NCI-H2029 treated with DMSO at 0.1 percent for 48 hours (cell line): ENCODE results near the gene IKZF5.
A peak's percentile ranks its signal among the peaks of the same experiment; 100 is the strongest.

Experiments
- DNase-seq: peaks from one replicate; lab custom pipeline; 2025; lab: John Stamatoyannopoulos, UW

IKZF5 gene

GRCh38 chr10:123014772-123015171, 6.2 kb upstream of the IKZF5 start:
- DNase-seq: no peak

- DNase-seq: no peak
Measured at GRCh38 chr10:123013456-123014419, 5.1 kb upstream of the IKZF5 start.

- DNase-seq: no peak
Measured at GRCh38 chr10:123011987-123012386, 3.4 kb upstream of the IKZF5 start.

- no peak for DNase-seq
Measured at GRCh38 chr10:123009105-123009820, 668 bp upstream of the IKZF5 start.

- DNase-seq: no peak
Measured at GRCh38 chr10:123007558-123008354, 839 bp downstream of the IKZF5 start.

GRCh38 chr10:123004298-123004697, 4.3 kb downstream of the IKZF5 start:
- no peak for DNase-seq

GRCh38 chr10:123001370-123001769, 7.2 kb downstream of the IKZF5 start:
- DNase-seq: no peak

- DNase-seq: no peak
Measured at GRCh38 chr10:123000155-123000554, 8.4 kb downstream of the IKZF5 start.

GRCh38 chr10:122999347-122999746, 9.2 kb downstream of the IKZF5 start:
- DNase-seq: peak; percentile 55

- no peak for DNase-seq
Measured at GRCh38 chr10:122998934-122999333, 9.7 kb downstream of the IKZF5 start.

- DNase-seq: no peak
Measured at GRCh38 chr10:122998360-122998917, 10.2 kb downstream of the IKZF5 start.

GRCh38 chr10:122997864-122998263, 10.7 kb downstream of the IKZF5 start:
- no peak for DNase-seq

GRCh38 chr10:122995936-122996335, 12.7 kb downstream of the IKZF5 start:
- DNase-seq: no peak

GRCh38 chr10:122993797-122994336, 14.7 kb downstream of the IKZF5 start:
- no peak for DNase-seq

- DNase-seq: no peak
Measured at GRCh38 chr10:122992031-122992585, 16.5 kb downstream of the IKZF5 start.

- no peak for DNase-seq
Measured at GRCh38 chr10:122990278-122990677, 18.3 kb downstream of the IKZF5 start.

- no peak for DNase-seq
Measured at GRCh38 chr10:122988501-122988900, 20.1 kb downstream of the IKZF5 start.

- no peak for DNase-seq
Measured at GRCh38 chr10:122986335-122986734, 22.3 kb downstream of the IKZF5 start.

GRCh38 chr10:122984708-122985107, 23.9 kb downstream of the IKZF5 start:
- DNase-seq: no peak

- DNase-seq: no peak
Measured at GRCh38 chr10:122983898-122984297, 24.7 kb downstream of the IKZF5 start.

GRCh38 chr10:122981066-122981464, 27.5 kb downstream of the IKZF5 start:
- no peak for DNase-seq
